Epithelial cell of prostate (primary cell): ENCODE results near the gene ANTXR1.

Source experiments
- DNase-seq: peaks from one replicate; pipeline ENCODE4 v3.0.0-alpha.2; 2011; ENCODE audit warnings: low read depth, low spot score
- H3K27ac ChIP-seq: fragments of 450-650 bp; 2 replicates; pipeline ENCODE4 v1.5.1; 2017; ENCODE audit warnings: mild to moderate bottlenecking

The ANTXR1 gene

GRCh38 chr2:69001879-69002278 is 11.1 kb upstream of the ANTXR1 start:
- no peak overlapping the region for H3K27ac ChIP-seq

GRCh38 chr2:69003731-69004130 is 9.2 kb upstream of the ANTXR1 start:
- DNase-seq = no peak
- H3K27ac ChIP-seq = no peak overlapping the region

More at GRCh38 chr2:69001879-69002278, 11.1 kb upstream of the ANTXR1 start:
- no peak for DNase-seq

GRCh38 chr2:69007169-69007568 is 5.8 kb upstream of the ANTXR1 start:
- DNase-seq = no peak
- no peak overlapping the region for H3K27ac ChIP-seq

GRCh38 chr2:69007603-69008002 is 5.4 kb upstream of the ANTXR1 start:
- no peak overlapping the region for H3K27ac ChIP-seq
- no peak for DNase-seq

DNA sequence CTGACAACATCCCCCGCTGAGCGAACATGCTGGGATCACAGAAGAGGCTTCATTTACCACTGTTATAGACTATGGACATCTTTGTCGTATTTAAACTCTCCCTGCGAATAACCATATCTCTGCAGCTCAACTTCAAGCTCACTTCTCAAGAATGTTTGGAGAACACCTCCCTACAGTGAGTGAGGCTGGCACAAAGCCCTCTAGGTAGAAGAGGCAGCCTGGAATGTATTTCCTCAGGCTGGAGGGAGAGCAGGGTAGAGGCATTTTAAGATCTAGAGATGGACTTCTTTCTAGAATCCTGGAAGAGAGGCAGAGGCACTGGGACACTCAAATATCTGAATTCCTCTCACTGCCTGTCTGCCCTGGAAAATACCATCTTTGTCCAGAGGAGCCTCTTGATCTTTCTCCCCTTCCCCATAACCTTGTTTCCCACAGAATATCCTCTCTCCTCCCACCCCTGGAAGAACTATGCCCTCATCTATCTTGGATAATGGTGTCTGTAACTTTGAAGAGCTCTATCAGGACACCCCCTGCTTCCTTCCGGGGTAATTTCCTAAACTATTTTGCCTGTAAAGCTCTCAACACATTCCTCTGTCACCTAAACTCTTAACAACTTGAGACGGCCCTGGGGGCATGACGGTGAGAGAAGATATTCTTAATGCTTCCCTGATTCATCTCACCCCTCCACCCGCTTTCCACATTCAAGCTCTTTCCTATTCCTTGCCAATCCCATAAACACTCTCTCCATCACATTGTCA is 2.4 kb upstream of the ANTXR1 start:
- no peak for DNase-seq
- no peak overlapping the region for H3K27ac ChIP-seq

DNA sequence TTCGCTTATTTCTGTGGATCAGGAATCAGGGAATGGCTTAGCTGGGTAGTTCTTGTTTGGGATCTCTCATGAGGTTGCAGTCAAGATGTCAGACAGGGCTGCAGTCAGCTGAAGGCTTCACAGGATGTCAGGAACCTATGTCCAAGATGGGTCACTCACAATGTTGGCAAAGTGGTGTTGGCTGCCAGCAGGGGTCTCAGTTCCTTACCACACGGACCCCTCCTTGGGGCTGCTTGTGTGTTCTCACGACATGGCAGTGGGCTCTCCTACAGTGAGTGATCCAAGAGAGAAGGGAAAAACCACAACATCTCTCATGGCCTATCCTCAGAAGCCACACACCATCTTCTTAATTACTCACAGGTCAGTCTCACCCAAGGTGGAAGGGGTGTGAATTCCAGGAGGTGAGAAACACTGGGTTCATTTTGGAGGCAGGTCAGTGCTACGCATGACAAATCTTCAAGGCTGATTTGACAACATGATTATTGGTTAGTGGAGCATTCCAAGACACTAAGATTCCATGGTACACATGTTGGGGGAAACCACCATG is 1.3 kb upstream of the ANTXR1 start:
- DNase-seq = no peak
- no peak overlapping the region for H3K27ac ChIP-seq

- no peak overlapping the region for H3K27ac ChIP-seq
- no peak for DNase-seq
These were observed 453 bp upstream of the ANTXR1 start for GRCh38 chr2:69012310-69013141.

DNA sequence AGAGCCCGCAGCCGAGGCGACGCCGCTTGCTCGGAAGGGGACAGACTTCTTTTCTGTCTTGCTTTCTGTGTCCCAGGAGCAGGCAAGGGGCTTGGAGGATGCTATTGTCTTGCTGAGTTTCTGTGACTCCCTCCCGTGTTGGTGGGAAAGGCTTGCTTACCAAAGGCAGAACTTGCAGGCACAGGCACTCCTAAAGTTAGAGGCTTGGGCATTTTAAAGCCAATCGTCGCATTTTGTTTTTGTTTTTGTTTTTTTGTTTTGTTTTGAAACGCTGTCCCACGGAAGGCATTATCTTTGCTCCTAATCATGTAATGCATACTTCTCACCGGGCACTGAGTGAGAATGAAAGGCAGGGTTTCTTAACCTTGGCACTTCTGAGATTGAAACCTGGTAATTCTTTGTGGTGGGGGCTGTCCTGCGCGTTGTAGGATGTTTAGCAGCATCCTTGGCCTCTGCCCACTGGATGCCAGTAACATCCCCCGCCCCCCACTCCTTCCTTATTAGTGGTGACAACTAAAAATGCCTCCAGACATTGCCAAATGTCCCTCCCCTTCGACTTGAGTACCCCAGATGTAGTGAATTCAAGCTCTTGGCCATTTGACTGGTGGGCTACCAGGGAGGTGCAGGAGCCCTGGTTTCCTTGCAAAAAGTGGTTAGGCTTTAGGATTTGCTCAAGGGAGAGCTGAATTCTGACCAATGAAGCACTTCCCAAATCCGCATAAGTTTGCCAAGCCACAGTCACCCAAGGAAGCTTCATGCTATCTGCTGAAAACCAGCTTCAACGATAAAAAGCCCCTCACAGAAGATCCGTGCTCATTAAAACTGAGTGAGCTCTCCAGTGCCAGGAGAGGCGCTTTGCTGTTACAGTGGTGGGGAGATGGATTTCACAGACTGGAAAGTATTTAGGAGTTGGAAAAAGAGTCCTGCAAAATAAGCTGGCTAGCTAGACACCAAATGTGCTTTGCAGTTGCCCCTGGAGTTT is 1.2 kb downstream of the ANTXR1 start:
- no peak overlapping the region for H3K27ac ChIP-seq
- no peak for DNase-seq

GRCh38 chr2:69017080-69017479 is 4.1 kb downstream of the ANTXR1 start:
- H3K27ac ChIP-seq = no peak overlapping the region
- no peak for DNase-seq

DNA sequence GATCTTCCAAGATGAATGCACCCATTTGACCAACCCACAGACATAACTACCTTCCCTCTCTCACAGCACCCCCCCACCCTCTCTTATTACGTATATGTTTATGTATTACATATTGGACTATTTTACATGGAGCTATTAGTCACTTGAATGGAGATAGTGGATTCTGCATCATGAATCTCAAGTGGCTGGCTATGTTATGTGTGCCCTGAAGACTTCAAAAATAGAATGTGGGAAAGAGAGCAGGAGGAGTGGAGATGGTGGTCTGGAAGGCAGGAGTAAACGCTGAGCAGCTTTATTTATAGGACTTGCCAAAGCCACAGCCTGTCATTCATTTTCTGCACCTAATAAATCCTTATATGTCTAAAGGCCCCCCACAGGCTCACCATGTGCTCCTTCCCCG is 4.9 kb downstream of the ANTXR1 start:
- DNase-seq = no peak
- H3K27ac ChIP-seq = no peak overlapping the region

DNA sequence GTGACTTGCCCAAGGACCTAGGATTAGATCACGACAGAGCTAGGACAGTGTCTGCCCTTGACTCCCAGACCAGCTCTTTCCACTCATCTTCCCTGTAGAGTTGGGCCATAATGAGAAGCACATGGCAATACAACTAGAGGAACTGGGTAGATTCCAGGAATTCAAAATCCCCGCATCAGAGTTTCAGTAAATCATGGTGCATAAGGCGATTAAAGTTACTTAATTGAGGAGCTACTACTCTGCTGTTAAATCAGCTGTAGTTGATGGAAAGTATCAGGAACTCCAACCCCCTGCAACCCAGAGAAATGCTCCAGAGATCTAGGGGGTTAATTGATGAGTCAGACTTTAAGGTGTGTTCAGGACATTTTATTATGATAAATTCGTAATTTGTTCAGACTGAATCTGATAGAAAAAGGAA is 5.7 kb downstream of the ANTXR1 start:
- DNase-seq = no peak
- H3K27ac ChIP-seq = no peak overlapping the region

GRCh38 chr2:69020496-69021426 is 7.8 kb downstream of the ANTXR1 start:
- H3K27ac ChIP-seq = no peak overlapping the region

DNA sequence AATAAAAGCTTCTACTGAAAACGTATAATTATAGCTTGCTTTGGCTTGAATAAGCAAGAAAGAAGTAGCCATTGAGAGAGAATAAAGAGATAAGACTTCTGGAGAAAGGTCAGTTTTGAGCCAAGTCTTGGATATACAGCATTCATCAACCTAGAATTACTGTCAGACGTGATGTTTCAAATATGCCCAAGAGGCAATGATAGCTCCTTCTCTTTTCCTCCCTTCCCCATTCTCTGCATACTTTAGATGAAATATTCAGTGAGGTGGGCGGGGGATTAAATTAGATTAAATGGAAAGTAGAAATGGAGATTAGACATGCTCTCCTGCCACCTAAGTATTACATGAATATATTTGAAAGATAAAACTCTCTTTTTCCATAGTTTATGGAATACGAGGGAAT is 8.7 kb downstream of the ANTXR1 start:
- H3K27ac ChIP-seq = no peak overlapping the region

More at GRCh38 chr2:69020496-69021426, 7.8 kb downstream of the ANTXR1 start:
- DNase-seq = no peak

GRCh38 chr2:69022548-69022947 is 9.6 kb downstream of the ANTXR1 start:
- H3K27ac ChIP-seq = peak overlapping the region; percentile 47
- peak; percentile 79 for DNase-seq

More for the DNA sequence above, 8.7 kb downstream of the ANTXR1 start:
- DNase-seq = no peak

DNA sequence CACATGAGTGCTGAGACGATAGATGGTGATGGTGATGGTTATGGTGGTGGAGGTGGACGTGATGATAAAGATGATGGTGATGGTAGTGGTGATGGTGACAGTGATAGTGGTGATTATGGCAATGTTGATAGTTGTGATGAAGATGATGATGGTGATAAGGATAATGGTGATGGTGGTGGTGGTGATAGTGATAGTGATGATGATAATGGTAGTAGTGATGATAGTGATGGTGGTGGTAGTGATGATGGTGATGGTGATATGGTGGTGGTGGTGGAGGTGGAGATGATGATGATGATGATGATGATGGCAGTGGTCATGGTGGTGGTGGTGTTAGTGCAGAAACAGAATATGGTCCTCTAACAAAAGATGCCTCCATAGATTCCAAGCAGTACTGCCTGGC is 10.3 kb downstream of the ANTXR1 start:
- no peak for DNase-seq

DNA sequence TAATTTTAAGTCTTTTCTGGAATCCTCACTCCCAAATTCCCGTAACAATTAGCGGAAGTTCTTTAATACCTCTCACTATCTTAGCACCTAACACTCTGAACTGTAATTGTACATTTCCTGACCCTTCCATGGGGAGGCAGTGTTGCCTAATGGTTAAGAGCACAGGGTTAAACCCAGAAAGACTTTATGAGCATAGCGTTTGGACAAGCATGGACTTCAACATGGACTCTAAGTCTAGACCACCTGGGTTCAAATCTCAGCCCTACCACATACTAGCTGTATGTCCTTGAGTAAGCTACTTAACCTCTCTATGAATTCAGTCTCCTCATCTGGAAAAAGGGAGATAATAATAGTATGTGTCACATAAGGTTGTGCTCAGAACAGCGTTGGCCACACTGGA is 13.0 kb downstream of the ANTXR1 start:
- no peak overlapping the region for H3K27ac ChIP-seq
- DNase-seq = no peak

More for the DNA sequence above, 10.3 kb downstream of the ANTXR1 start:
- peak overlapping the region; percentile 47 for H3K27ac ChIP-seq

DNA sequence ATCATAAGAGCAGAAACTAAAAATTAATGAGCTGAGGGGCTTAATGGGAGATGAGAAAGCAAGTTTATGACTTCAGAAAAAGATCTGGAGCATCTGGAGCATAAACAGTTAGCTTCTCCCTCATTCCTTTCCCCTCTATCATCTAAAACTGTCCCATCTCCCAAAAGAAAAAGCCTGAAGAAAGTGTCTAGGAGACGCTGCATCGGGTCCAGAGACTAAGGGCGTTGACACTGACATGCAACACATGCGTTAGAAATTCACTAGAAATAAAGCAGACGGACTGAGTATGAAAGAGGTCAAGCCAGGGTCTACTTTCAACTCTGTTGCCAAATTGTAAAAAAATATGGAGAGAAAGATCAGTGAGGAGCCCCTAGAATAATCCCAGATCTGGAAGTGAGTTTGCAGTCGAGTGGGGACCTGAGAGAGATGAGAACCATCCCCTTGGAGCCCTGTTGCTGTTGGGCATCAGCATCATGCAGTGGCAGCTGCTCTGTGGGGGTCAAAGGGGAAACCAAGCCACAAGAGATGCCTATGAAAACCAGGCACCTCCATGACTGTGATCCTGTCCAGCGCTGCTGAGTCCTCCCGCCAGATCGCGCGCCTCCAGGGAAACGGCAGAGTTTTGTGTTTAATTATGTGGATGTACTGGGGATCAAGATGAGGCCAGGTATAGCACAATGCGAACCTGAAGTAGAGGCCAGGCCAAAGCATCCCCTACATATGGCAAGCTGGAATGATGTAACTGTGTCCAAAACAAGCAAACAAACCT is 13.9 kb downstream of the ANTXR1 start:
- DNase-seq = no peak

DNA sequence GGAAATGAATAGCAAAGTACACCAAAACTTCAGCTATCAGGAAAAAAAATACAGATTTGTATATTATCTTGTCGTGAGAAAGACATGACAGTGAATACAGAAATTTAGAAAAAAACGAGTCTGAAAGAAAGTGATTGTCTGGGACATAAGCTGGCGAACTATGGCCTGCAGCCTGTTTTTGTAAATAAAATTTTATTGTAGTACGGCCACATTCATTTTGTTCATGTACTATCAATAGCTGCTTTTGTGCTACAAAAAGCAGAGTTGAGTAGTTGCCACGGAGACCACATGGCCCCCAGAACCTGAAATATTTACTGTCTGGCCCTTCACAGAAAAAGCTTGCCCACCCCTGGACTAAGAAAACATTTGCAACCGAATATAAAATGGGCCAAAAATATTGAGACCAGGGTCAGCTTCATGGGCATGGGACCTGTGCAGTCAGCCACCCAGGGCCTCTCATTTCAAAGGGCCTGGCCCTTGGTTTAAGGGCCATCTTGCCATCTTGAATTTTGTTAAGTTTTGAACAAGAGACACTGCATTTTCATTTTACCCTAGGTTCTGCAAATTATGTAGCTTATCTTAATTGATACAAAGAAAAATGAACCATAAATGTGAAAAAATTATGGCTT is 17.9 kb downstream of the ANTXR1 start:
- no peak overlapping the region for H3K27ac ChIP-seq
- no peak for DNase-seq

More for the DNA sequence above, 13.9 kb downstream of the ANTXR1 start:
- no peak overlapping the region for H3K27ac ChIP-seq
